GM23338 (cell line): ENCODE measurements around the gene GTF2H1. TPM values are rescaled to one million over a fixed set of nuclear protein-coding genes. Genes with fewer than 3 reads are reported as not detected.

Source experiments
- ATAC-seq: fragments of 200-7000 bp; cut with Tn5 transposase; 3 replicates; pipeline ENCODE4 v1.9.1; 2020
- DNase-seq: peaks from one replicate; pipeline ENCODE4 v3.0.0-alpha.2; 2015; ENCODE audit warnings: low spot score
- H2AFZ ChIP-seq: fragments of 200-600 bp; sonication (generic); 2 replicates; pipeline ENCODE4 v1.8.0; 2016; ENCODE audit warnings: antibody characterized with exemption, mild to moderate bottlenecking, moderate library complexity
- H3F3A ChIP-seq: fragments of 200-600 bp; sonication (generic); replicated peaks from 2 replicates; pipeline ENCODE4 v1.8.0; 2017; ENCODE audit warnings: antibody characterized with exemption, mixed run types, low read depth
- H3K27ac ChIP-seq: fragments of 200-600 bp; sonication (generic); 2 replicates; pipeline ENCODE4 v1.6.1; 2016; ENCODE audit warnings: low read depth
- H3K27me3 ChIP-seq: fragments of 200-600 bp; sonication (generic); 2 replicates; pipeline ENCODE4 v1.8.0; 2016; ENCODE audit warnings: mild to moderate bottlenecking, mixed run types, moderate library complexity; ENCODE audit not compliant: insufficient read depth
- H3K36me3 ChIP-seq: fragments of 200-600 bp; sonication (generic); 2 replicates; pipeline ENCODE4 v1.8.0; 2016; ENCODE audit warnings: mild to moderate bottlenecking; ENCODE audit not compliant: insufficient read depth
- H3K4me1 ChIP-seq: fragments of 200-600 bp; sonication (generic); 2 replicates; pipeline ENCODE4 v1.8.0; 2016; ENCODE audit warnings: mild to moderate bottlenecking, moderate library complexity; ENCODE audit not compliant: insufficient read depth
- H3K4me2 ChIP-seq: fragments of 200-600 bp; sonication (generic); 2 replicates; pipeline ENCODE4 v1.7.1; 2017; ENCODE audit warnings: mixed run types
- H3K4me3 ChIP-seq: fragments of 200-600 bp; sonication (generic); 2 replicates; pipeline ENCODE4 v1.6.1; 2016; ENCODE audit warnings: mixed run types
- H3K79me2 ChIP-seq: fragments of 200-600 bp; sonication (generic); replicated peaks from 2 replicates; pipeline ENCODE4 v1.8.0; 2017; ENCODE audit warnings: mild to moderate bottlenecking; ENCODE audit not compliant: insufficient read depth
- H3K9me2 ChIP-seq: fragments of 200-600 bp; sonication (generic); 2 replicates; pipeline ENCODE4 v1.8.0; 2017; ENCODE audit not compliant: insufficient read depth
- H4K20me1 ChIP-seq: fragments of 200-600 bp; sonication (generic); replicated peaks from 2 replicates; pipeline ENCODE4 v1.8.0; 2017; ENCODE audit warnings: mild to moderate bottlenecking; ENCODE audit not compliant: insufficient read depth
- H3K27ac Mint-ChIP-seq: 2 replicates; pipeline ENCODE4 v1.8.0; 2020; ENCODE audit warnings: inconsistent platforms, mild to moderate bottlenecking, moderate library complexity, mixed read lengths
- H3K27me3 Mint-ChIP-seq: 3 replicates; pipeline ENCODE4 v1.8.0; 2022; ENCODE audit warnings: low read depth, mild to moderate bottlenecking, moderate library complexity, mixed read lengths, inconsistent platforms; ENCODE audit not compliant: insufficient read depth, poor library complexity
- H3K36me3 Mint-ChIP-seq: 3 replicates; pipeline ENCODE4 v1.8.0; 2021; ENCODE audit warnings: low read depth, mild to moderate bottlenecking, inconsistent platforms, moderate library complexity, mixed read lengths
- H3K4me1 Mint-ChIP-seq: 3 replicates; pipeline ENCODE4 v1.8.0; 2020; ENCODE audit warnings: mild to moderate bottlenecking, inconsistent platforms, mixed read lengths
- H3K4me3 Mint-ChIP-seq: 3 replicates; pipeline ENCODE4 v1.8.0; 2021; ENCODE audit warnings: moderate library complexity, mild to moderate bottlenecking, inconsistent platforms, mixed read lengths
- H3K9me3 Mint-ChIP-seq: 3 replicates; pipeline ENCODE4 v1.8.0; 2020; ENCODE audit warnings: moderate library complexity, mild to moderate bottlenecking, inconsistent platforms, mixed read lengths
- CREB1 ChIP-seq: fragments of 250-450 bp; sonication (Bioruptor Pico); IDR thresholded peaks from 2 replicates; pipeline ENCODE4 v1.5.0; 2020; ENCODE audit warnings: low read depth, mild to moderate bottlenecking, moderate library complexity
- CTCF ChIP-seq, 2 experiments: fragments of 200-600 bp in 1 of 2; sonication (generic) in 1 of 2; conservative IDR thresholded peaks; 2 replicates each; pipeline versions ENCODE4 v1.5.1 to v1.6.1; 2016 to 2017; ENCODE audit warnings: antibody characterized with exemption in 2 of 2, low read depth in 2 of 2, mild to moderate bottlenecking in 2 of 2, moderate library complexity in 1 of 2
- EZH2 ChIP-seq: fragments of 200-600 bp; sonication (generic); IDR thresholded peaks from one replicate; pipeline ENCODE4 v1.8.0; 2017; ENCODE audit warnings: antibody characterized with exemption, mild to moderate bottlenecking, low read depth; ENCODE audit not compliant: unreplicated experiment
- EZH2phosphoT487 ChIP-seq: fragments of 200-600 bp; sonication (generic); IDR thresholded peaks from one replicate; pipeline ENCODE4 v1.8.1; 2018; ENCODE audit warnings: antibody characterized with exemption; ENCODE audit not compliant: unreplicated experiment
- JUNB ChIP-seq: IDR thresholded peaks from one replicate; pipeline ENCODE4 v1.6.1; 2016; ENCODE audit warnings: antibody characterized with exemption; ENCODE audit not compliant: unreplicated experiment
- NANOG ChIP-seq: IDR thresholded peaks from 2 replicates; pipeline ENCODE4 v1.6.1; 2016; ENCODE audit warnings: antibody characterized with exemption, borderline replicate concordance
- POLR2AphosphoS5 ChIP-seq: IDR thresholded peaks from 2 replicates; pipeline ENCODE4 v1.6.1; 2016; ENCODE audit warnings: antibody characterized with exemption, low read depth
- STAT1 ChIP-seq: IDR thresholded peaks from one replicate; pipeline ENCODE4 v1.6.1; 2016; ENCODE audit warnings: antibody characterized with exemption; ENCODE audit not compliant: unreplicated experiment
- ZNF331 ChIP-seq: fragments of 250-450 bp; sonication (Bioruptor Pico); IDR thresholded peaks from 2 replicates; pipeline ENCODE4 v1.5.0; 2020; ENCODE audit warnings: low read depth, mild to moderate bottlenecking, moderate library complexity
- ZNF462 ChIP-seq: fragments of 250-450 bp; sonication (Bioruptor Pico); IDR thresholded peaks from 2 replicates; pipeline ENCODE4 v1.5.0; 2020; ENCODE audit warnings: mild to moderate bottlenecking, moderate library complexity
- polyA plus RNA-seq: library from polyadenylated mRNA; unstranded; fragments of >200 nt; fragmentation: Nextera tagmentation; extraction: Ambion mirVana; gene quantifications from 2 replicates; pipeline ENCODE4 v1.2.1, GENCODE V29; 2016
- total RNA-seq: library from RNA; depleted of rRNA; stranded (reverse); fragments of >200 nt; shearing (Covaris generic); gene quantifications from 2 replicates; pipeline ENCODE4 v1.2.3, GENCODE V29; 2014
- TF ChIP-seq, protein P1 (sequence below): IDR thresholded peaks from 2 replicates; pipeline ENCODE4 v1.6.1; 2016; ENCODE audit warnings: antibody characterized with exemption
- TF ChIP-seq, protein P2 (sequence below): IDR thresholded peaks from one replicate; pipeline ENCODE4 v1.6.1; 2018; ENCODE audit warnings: antibody characterized with exemption; ENCODE audit not compliant: unreplicated experiment

The GTF2H1 gene
- total and polyA plus RNA-seq, 2 experiments from 2014 or later = 16.5 to 43.6 TPM

DNA sequence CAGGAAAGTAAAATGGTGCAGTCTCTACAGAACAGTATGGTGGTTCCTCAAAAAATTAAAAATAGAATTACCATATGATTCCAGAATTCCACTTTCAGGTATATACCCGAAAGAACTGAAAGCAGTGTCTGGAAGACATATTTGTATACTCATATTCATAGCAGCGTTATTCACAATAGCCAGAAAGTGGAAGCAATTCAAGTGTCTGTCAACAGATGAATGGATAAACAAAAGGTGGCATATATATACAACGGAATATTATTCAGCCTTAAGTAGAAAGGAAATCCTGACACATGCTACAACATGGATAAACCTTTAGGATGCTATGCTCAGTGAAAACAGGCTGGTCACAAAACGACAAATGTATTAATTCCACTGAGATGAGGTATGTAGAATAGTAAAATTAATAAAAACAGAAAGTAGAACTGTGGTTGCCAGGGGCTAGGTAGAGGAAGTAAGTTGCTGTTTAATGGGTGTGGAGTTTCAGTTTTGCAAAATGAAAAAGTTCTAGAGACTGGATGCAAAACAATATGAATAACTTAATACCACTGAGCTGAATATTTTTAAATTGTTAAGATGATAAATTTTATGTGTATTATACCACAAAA lies 41.8 kb upstream of the GTF2H1 start:
- Mint-ChIP-seq H3K4me3 (no peak overlapping the region), H3K27me3 (no peaks in the 10 kb centered on the region), H3K27ac (no peak overlapping the region), H3K4me1 (no peaks in the 10 kb centered on the region), H3K36me3 (peaks cover 59% of the 10 kb centered on the region), H3K9me3 (no peaks in the 10 kb centered on the region)
- Histone ChIP-seq H3K4me1 (no peaks in the 10 kb centered on the region), H3K36me3 (peaks cover 39% of the 10 kb centered on the region), H3F3A (0 out of 2 replicates have a peak, but pooled peaks cover 3% of the 10 kb centered on the region), H3K4me2 (no peak overlapping the region), H3K4me3 (no peak overlapping the region), H2AFZ (no peak overlapping the region), H3K79me2 (no peaks in the 10 kb centered on the region), H3K9me2 (no peaks in the 10 kb centered on the region), H3K27me3 (no peaks in the 10 kb centered on the region), H4K20me1 (no peaks in the 10 kb centered on the region), H3K27ac (no peak overlapping the region)
- DNase-seq (no peak), ATAC-seq (no peak)
- TF ChIP-seq, protein P1, sequence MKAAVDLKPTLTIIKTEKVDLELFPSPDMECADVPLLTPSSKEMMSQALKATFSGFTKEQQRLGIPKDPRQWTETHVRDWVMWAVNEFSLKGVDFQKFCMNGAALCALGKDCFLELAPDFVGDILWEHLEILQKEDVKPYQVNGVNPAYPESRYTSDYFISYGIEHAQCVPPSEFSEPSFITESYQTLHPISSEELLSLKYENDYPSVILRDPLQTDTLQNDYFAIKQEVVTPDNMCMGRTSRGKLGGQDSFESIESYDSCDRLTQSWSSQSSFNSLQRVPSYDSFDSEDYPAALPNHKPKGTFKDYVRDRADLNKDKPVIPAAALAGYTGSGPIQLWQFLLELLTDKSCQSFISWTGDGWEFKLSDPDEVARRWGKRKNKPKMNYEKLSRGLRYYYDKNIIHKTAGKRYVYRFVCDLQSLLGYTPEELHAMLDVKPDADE = no peak
- TF ChIP-seq NANOG (no peak), CREB1 (CRISPR knock-in tag) (no peak), POLR2AphosphoS5 (no peak), ZNF462 (CRISPR knock-in tag) (no peak), ZNF331 (CRISPR knock-in tag) (no peak), EZH2phosphoT487 (no peak), STAT1 (no peak), CTCF (conservative IDR thresholded peaks at IDR 0.05; ENCODE audit: low read depth in 2 of 2) (no peak), JUNB (no peak), EZH2 (no peak)
- TF ChIP-seq, protein P2, sequence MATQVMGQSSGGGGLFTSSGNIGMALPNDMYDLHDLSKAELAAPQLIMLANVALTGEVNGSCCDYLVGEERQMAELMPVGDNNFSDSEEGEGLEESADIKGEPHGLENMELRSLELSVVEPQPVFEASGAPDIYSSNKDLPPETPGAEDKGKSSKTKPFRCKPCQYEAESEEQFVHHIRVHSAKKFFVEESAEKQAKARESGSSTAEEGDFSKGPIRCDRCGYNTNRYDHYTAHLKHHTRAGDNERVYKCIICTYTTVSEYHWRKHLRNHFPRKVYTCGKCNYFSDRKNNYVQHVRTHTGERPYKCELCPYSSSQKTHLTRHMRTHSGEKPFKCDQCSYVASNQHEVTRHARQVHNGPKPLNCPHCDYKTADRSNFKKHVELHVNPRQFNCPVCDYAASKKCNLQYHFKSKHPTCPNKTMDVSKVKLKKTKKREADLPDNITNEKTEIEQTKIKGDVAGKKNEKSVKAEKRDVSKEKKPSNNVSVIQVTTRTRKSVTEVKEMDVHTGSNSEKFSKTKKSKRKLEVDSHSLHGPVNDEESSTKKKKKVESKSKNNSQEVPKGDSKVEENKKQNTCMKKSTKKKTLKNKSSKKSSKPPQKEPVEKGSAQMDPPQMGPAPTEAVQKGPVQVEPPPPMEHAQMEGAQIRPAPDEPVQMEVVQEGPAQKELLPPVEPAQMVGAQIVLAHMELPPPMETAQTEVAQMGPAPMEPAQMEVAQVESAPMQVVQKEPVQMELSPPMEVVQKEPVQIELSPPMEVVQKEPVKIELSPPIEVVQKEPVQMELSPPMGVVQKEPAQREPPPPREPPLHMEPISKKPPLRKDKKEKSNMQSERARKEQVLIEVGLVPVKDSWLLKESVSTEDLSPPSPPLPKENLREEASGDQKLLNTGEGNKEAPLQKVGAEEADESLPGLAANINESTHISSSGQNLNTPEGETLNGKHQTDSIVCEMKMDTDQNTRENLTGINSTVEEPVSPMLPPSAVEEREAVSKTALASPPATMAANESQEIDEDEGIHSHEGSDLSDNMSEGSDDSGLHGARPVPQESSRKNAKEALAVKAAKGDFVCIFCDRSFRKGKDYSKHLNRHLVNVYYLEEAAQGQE = no peak
